ENCODE measurements around the gene BANK1.

The BANK1 gene

DNA sequence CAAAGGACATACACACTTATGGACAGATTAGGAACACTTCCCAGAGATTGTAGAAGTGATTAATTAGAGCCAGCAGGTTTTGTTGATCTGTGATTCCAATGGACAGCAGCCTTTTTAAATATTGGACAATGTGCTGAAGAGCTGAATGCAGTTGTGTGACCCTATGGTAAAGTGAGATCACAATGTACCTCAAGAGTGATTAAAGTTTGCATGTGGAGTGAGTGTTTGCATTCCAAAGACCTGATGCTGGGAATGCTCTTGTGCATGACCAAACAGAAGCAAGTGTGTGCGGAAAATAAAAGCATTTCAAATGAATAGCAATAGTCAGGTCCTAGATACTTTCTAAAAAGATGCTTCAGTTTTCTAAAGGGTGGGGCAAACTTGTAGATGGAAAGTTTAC lies 154.1 kb downstream of the BANK1 start:
- H3K4me3 ChIP-seq (ENCODE audit: low read length in 2 of 2) = no peak overlapping the region
- no peak overlapping the region for H2BK12ac ChIP-seq (ENCODE audit: low read length)
- no peak overlapping the region for H2BK5ac ChIP-seq (ENCODE audit: low read length)
- H3K4me1 ChIP-seq (ENCODE audit: control insufficient read depth in 2 of 2, insufficient read depth in 1 of 2, low read depth in 1 of 2, low read length in 2 of 2) = peaks cover 1 to 5% of the 10 kb centered on the region in 2 donors
- no peak overlapping the region for H4K8ac ChIP-seq (ENCODE audit: low read depth, low read length)
- H3K27me3 ChIP-seq (ENCODE audit: control insufficient read depth in 3 of 3, insufficient read depth in 3 of 3, low read depth in 1 of 3, low read length in 3 of 3) = no peaks in the 10 kb centered on the region
- no peaks in the 10 kb centered on the region for H3K36me3 ChIP-seq (replicated peaks in 1 of 2; ENCODE audit: control insufficient read depth in 2 of 2, insufficient read depth in 2 of 2, low read length in 2 of 2)
- H3K4ac ChIP-seq (ENCODE audit: low read length) = no peak overlapping the region
- no peak overlapping the region for H2AFZ ChIP-seq (ENCODE audit: low read length)
- WGBS, 2 donors (ENCODE audit: extremely low coverage in 2 of 2, insufficient read length in 2 of 2, insufficient replicate concordance in 1 of 2) = no CpG with 5 or more reads among the region's 1 CpG
- no peak overlapping the region for H4K91ac ChIP-seq (ENCODE audit: low read depth, low read length, poor library complexity)
- H3K79me1 ChIP-seq (ENCODE audit: low read depth, low read length) = no peaks in the 10 kb centered on the region
- no peak for DNase-seq (ENCODE audit: low spot score)
- no peak overlapping the region for H3K9ac ChIP-seq (ENCODE audit: low read depth, low read length, poor library complexity)
- no peak overlapping the region for H3K4me2 ChIP-seq (ENCODE audit: insufficient read depth, low read length, poor library complexity, severe bottlenecking)
- no peak overlapping the region for H3K18ac ChIP-seq (ENCODE audit: low read length)
- no peak overlapping the region for H3K14ac ChIP-seq (ENCODE audit: low read length)
- H3K27ac ChIP-seq (replicated peaks; ENCODE audit: low read length) = peak overlapping the region; percentile 2
- no peak overlapping the region for H3K23ac ChIP-seq (ENCODE audit: low read depth, low read length, poor library complexity)
- H2BK15ac ChIP-seq (ENCODE audit: low read length) = no peak overlapping the region
- H2AK5ac ChIP-seq (ENCODE audit: low read depth, low read length) = no peak overlapping the region
- H3K9me3 ChIP-seq (replicated peaks in 1 of 2; ENCODE audit: control insufficient read depth in 2 of 2, insufficient read depth in 1 of 2, low read depth in 1 of 2, low read length in 2 of 2) = no peaks in the 10 kb centered on the region
- no peak overlapping the region for H2BK120ac ChIP-seq (ENCODE audit: low read depth, low read length)

DNA sequence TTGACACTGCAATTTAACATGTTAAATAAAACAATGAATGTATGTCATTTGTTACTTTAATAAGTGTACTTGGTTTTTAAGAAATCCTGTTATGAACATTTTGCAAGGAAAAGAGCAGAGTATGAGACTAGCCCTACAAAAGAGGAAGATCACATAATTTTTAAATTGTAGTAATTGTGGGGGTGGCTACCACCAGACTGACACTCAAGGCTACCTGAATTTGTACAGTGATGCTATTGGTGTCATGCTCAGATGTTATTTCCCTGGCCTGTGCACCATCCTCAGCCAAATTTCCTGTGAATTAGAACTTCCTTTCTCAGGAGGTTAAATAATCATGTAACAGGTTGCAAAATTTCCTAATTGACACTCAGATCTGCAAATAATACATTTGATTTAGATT lies 157.5 kb downstream of the BANK1 start:
- no peak overlapping the region for H2BK15ac ChIP-seq (ENCODE audit: low read length)
- no peak overlapping the region for H4K8ac ChIP-seq (ENCODE audit: low read depth, low read length)
- H3K23ac ChIP-seq (ENCODE audit: low read depth, low read length, poor library complexity) = no peak overlapping the region
- no peak overlapping the region for H3K4me3 ChIP-seq (ENCODE audit: low read length in 2 of 2)
- no peak overlapping the region for H3K4ac ChIP-seq (ENCODE audit: low read length)
- no peaks in the 10 kb centered on the region for H3K79me1 ChIP-seq (ENCODE audit: low read depth, low read length)
- no peaks in the 10 kb centered on the region for H3K27me3 ChIP-seq (ENCODE audit: control insufficient read depth in 3 of 3, insufficient read depth in 3 of 3, low read depth in 1 of 3, low read length in 3 of 3)
- no peak overlapping the region for H3K4me2 ChIP-seq (ENCODE audit: insufficient read depth, low read length, poor library complexity, severe bottlenecking)
- no peaks in the 10 kb centered on the region for H3K9me3 ChIP-seq (replicated peaks in 1 of 2; ENCODE audit: control insufficient read depth in 2 of 2, insufficient read depth in 1 of 2, low read depth in 1 of 2, low read length in 2 of 2)
- H2AFZ ChIP-seq (ENCODE audit: low read length) = no peak overlapping the region
- no peak overlapping the region for H2BK120ac ChIP-seq (ENCODE audit: low read depth, low read length)
- H3K36me3 ChIP-seq (replicated peaks in 1 of 2; ENCODE audit: control insufficient read depth in 2 of 2, insufficient read depth in 2 of 2, low read length in 2 of 2) = no peaks in the 10 kb centered on the region
- no peak overlapping the region for H3K14ac ChIP-seq (ENCODE audit: low read length)
- H3K9ac ChIP-seq (ENCODE audit: low read depth, low read length, poor library complexity) = no peak overlapping the region
- no peak overlapping the region for H2BK5ac ChIP-seq (ENCODE audit: low read length)
- no peak overlapping the region for H4K91ac ChIP-seq (ENCODE audit: low read depth, low read length, poor library complexity)
- no peak overlapping the region for H2BK12ac ChIP-seq (ENCODE audit: low read length)
- H3K4me1 ChIP-seq (ENCODE audit: control insufficient read depth in 2 of 2, insufficient read depth in 1 of 2, low read depth in 1 of 2, low read length in 2 of 2) = peaks cover 1 to 5% of the 10 kb centered on the region in 2 donors
- no peak overlapping the region for H3K27ac ChIP-seq (replicated peaks; ENCODE audit: low read length)
- no peak overlapping the region for H2AK5ac ChIP-seq (ENCODE audit: low read depth, low read length)
- H3K18ac ChIP-seq (ENCODE audit: low read length) = no peak overlapping the region
- no peak for DNase-seq (ENCODE audit: low spot score)

DNA sequence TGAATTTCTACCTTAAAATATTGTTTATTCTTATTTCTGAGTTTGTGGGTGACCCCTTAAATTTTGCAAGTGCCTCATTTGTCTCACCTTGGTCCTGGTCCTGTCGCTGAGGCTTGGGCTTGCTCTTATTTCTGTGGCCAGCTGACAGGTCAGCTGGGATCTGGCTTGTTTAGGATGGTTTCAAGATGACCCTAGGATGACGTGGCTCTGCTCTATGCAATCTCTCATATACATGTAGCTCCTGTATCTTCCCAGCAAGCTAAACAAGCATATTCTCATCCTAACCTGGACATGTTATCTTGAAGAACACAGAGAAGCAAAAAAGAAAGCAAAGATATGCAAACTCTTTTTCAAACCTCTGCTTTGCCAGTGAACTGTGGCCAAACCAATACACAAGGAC lies 158.4 kb downstream of the BANK1 start:
- Histone ChIP-seq H3K27me3 (ENCODE audit: control insufficient read depth in 3 of 3, insufficient read depth in 3 of 3, low read depth in 1 of 3, low read length in 3 of 3) (no peaks in the 10 kb centered on the region), H3K79me1 (ENCODE audit: low read depth, low read length) (no peaks in the 10 kb centered on the region), H3K4ac (ENCODE audit: low read length) (no peak overlapping the region), H3K23ac (ENCODE audit: low read depth, low read length, poor library complexity) (no peak overlapping the region), H3K18ac (ENCODE audit: low read length) (no peak overlapping the region), H3K4me2 (ENCODE audit: insufficient read depth, low read length, poor library complexity, severe bottlenecking) (no peak overlapping the region), H2BK15ac (ENCODE audit: low read length) (no peak overlapping the region), H2BK120ac (ENCODE audit: low read depth, low read length) (no peak overlapping the region), H2AK5ac (ENCODE audit: low read depth, low read length) (no peak overlapping the region), H4K8ac (ENCODE audit: low read depth, low read length) (no peak overlapping the region), H2AFZ (ENCODE audit: low read length) (no peak overlapping the region), H2BK12ac (ENCODE audit: low read length) (no peak overlapping the region), H4K91ac (ENCODE audit: low read depth, low read length, poor library complexity) (no peak overlapping the region), H3K4me3 (ENCODE audit: low read length in 2 of 2) (no peak overlapping the region), H2BK5ac (ENCODE audit: low read length) (no peak overlapping the region), H3K27ac (replicated peaks; ENCODE audit: low read length) (no peak overlapping the region), H3K36me3 (replicated peaks in 1 of 2; ENCODE audit: control insufficient read depth in 2 of 2, insufficient read depth in 2 of 2, low read length in 2 of 2) (no peaks in the 10 kb centered on the region), H3K9me3 (replicated peaks in 1 of 2; ENCODE audit: control insufficient read depth in 2 of 2, insufficient read depth in 1 of 2, low read depth in 1 of 2, low read length in 2 of 2) (no peaks in the 10 kb centered on the region), H3K4me1 (ENCODE audit: control insufficient read depth in 2 of 2, insufficient read depth in 1 of 2, low read depth in 1 of 2, low read length in 2 of 2) (peaks cover 3 to 14% of the 10 kb centered on the region in 2 donors), H3K14ac (ENCODE audit: low read length) (no peak overlapping the region), H3K9ac (ENCODE audit: low read depth, low read length, poor library complexity) (no peak overlapping the region)
- no CpG with 5 or more reads among the region's 2 CpGs for WGBS, 2 donors (ENCODE audit: extremely low coverage in 2 of 2, insufficient read length in 2 of 2, insufficient replicate concordance in 1 of 2)
- no peak for DNase-seq (ENCODE audit: low spot score)

DNA sequence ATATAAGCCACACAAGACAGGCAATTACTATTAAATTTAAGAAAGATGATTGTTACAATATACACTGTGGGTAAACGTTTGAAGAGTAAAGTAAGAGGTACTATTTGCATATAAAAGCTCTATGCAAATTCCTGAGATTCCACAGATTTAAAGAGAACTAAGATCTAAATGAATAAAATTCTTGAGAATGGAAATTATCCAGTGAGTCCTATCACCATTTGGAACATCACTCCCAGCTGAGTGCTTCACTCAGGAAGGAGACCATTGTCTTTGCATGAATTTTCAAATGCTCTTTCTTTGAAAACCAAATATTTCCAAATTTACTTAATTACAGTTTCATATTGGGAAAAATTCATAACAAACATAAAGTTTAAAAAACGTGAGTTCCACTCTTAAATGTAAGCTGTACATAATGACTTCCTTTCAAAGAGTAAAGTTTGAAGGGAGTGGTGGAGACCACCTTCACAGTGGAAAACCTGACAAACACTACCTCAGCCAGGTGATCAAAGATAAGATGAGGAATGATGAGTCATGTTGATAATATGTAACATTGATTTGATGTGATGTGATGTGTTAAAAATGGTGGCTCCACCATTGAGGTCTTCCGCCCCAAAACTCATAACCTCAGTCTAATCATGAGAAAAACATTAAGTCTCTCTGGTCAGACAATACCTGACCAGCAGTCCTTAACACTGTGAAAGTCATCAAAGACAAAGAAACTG lies 159.9 kb downstream of the BANK1 start:
- Histone ChIP-seq H2AFZ (ENCODE audit: low read length) (no peak overlapping the region), H3K9me3 (replicated peaks in 1 of 2; ENCODE audit: control insufficient read depth in 2 of 2, insufficient read depth in 1 of 2, low read depth in 1 of 2, low read length in 2 of 2) (no peaks in the 10 kb centered on the region), H2BK12ac (ENCODE audit: low read length) (no peak overlapping the region), H2BK5ac (ENCODE audit: low read length) (no peak overlapping the region), H3K4me3 (ENCODE audit: low read length in 2 of 2) (no peak overlapping the region), H3K23ac (ENCODE audit: low read depth, low read length, poor library complexity) (no peak overlapping the region), H3K27me3 (ENCODE audit: control insufficient read depth in 3 of 3, insufficient read depth in 3 of 3, low read depth in 1 of 3, low read length in 3 of 3) (no peaks in the 10 kb centered on the region), H2BK120ac (ENCODE audit: low read depth, low read length) (no peak overlapping the region), H2BK15ac (ENCODE audit: low read length) (no peak overlapping the region), H4K8ac (ENCODE audit: low read depth, low read length) (no peak overlapping the region), H3K14ac (ENCODE audit: low read length) (no peak overlapping the region), H4K91ac (ENCODE audit: low read depth, low read length, poor library complexity) (no peak overlapping the region), H3K4me1 (ENCODE audit: control insufficient read depth in 2 of 2, insufficient read depth in 1 of 2, low read depth in 1 of 2, low read length in 2 of 2) (peaks cover 6 to 22% of the 10 kb centered on the region in 2 donors), H3K79me1 (ENCODE audit: low read depth, low read length) (no peaks in the 10 kb centered on the region), H3K36me3 (replicated peaks in 1 of 2; ENCODE audit: control insufficient read depth in 2 of 2, insufficient read depth in 2 of 2, low read length in 2 of 2) (no peaks in the 10 kb centered on the region), H2AK5ac (ENCODE audit: low read depth, low read length) (no peak overlapping the region), H3K18ac (ENCODE audit: low read length) (no peak overlapping the region), H3K9ac (ENCODE audit: low read depth, low read length, poor library complexity) (no peak overlapping the region), H3K4me2 (ENCODE audit: insufficient read depth, low read length, poor library complexity, severe bottlenecking) (no peak overlapping the region), H3K27ac (replicated peaks; ENCODE audit: low read length) (no peak overlapping the region), H3K4ac (ENCODE audit: low read length) (no peak overlapping the region)
- no CpG with 5 or more reads among the region's 3 CpGs for WGBS, 2 donors (ENCODE audit: extremely low coverage in 2 of 2, insufficient read length in 2 of 2, insufficient replicate concordance in 1 of 2)
- no peak for DNase-seq (ENCODE audit: low spot score)

Data from neuronal stem cell (in vitro differentiated cells).